Suprapubic skin (tissue), 4 donors: ENCODE data around the gene NFKBIL1.

Source experiments
- EP300 ChIP-seq: sonication (generic); formaldehyde crosslinking; IDR thresholded peaks from one replicate; pipeline ENCODE4 v1.6.1; 2017; ENCODE audit warnings: antibody characterized with exemption
- POLR2A ChIP-seq, 2 donors: fragments of 450-650 bp; IDR thresholded peaks; one replicate each; pipeline ENCODE4 v1.6.1; 2017; ENCODE audit warnings: antibody characterized with exemption in 2 of 2, mild to moderate bottlenecking in 2 of 2, moderate library complexity in 2 of 2
- POLR2AphosphoS5 ChIP-seq, 3 donors: sonication (generic); formaldehyde crosslinking; IDR thresholded peaks; one replicate each; pipeline ENCODE4 v1.6.1; 2017; ENCODE audit warnings: antibody characterized with exemption in 3 of 3
- TF ChIP-seq, protein P1 (sequence below), 2 donors: fragments of 200-600 bp in 1 of 2; fragments of 450-650 bp in 1 of 2; sonication (generic) in 1 of 2; IDR thresholded peaks; one replicate each; pipeline ENCODE4 v1.5.1; 2016 to 2019; ENCODE audit warnings: antibody characterized with exemption in 2 of 2, mild to moderate bottlenecking in 1 of 2, moderate library complexity in 1 of 2

DNA sequence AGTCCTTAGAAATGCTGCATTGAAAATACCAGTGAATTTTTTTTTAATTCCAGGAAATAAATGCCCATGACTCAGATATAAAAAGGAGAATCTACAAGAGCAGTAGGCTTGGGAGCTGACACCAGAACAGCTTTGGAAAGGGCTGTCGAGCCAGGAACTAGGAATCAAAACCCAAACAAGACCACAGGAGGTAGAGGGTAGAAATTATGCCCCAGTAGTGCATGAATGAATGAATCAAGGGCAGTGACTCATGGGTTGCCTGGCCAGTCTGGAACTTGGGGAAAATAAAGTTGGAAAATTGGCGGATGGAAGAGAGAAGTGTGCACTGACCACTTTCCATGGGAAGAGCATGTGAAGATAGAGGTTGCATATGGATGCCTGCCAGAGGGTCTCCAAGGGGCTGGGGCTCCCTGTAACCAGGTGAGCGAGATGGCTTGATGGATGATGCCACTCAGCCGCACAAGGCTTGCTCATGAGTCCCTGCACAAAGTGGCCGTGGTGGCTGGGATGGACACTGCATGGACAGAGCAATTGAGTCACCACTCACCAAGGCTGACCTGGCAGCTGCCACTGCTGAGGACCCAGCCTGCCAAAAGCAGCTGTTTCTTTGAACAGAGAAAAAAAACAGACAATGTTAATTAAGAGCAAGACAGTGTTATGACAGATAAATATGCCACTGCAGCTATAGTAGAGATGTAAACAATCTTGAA lies 33.8 kb upstream of the NFKBIL1 start:
- TF ChIP-seq POLR2AphosphoS5 (IDR thresholded peaks at IDR 0.05) (no peak), POLR2A (IDR thresholded peaks at IDR 0.05) (no peak), EP300 (no peak)
- TF ChIP-seq, protein P1, sequence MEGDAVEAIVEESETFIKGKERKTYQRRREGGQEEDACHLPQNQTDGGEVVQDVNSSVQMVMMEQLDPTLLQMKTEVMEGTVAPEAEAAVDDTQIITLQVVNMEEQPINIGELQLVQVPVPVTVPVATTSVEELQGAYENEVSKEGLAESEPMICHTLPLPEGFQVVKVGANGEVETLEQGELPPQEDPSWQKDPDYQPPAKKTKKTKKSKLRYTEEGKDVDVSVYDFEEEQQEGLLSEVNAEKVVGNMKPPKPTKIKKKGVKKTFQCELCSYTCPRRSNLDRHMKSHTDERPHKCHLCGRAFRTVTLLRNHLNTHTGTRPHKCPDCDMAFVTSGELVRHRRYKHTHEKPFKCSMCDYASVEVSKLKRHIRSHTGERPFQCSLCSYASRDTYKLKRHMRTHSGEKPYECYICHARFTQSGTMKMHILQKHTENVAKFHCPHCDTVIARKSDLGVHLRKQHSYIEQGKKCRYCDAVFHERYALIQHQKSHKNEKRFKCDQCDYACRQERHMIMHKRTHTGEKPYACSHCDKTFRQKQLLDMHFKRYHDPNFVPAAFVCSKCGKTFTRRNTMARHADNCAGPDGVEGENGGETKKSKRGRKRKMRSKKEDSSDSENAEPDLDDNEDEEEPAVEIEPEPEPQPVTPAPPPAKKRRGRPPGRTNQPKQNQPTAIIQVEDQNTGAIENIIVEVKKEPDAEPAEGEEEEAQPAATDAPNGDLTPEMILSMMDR (IDR thresholded peaks at IDR 0.05) = no peak
